GM23338 (cell line): Measurements from ENCODE around the gene ULBP2. TPM values are rescaled to one million over a fixed set of nuclear protein-coding genes. Genes with fewer than 3 reads are reported as not detected.

Experiments
- ATAC-seq: fragments of 200-7000 bp; cut with Tn5 transposase; 3 replicates; pipeline ENCODE4 v1.9.1; 2020
- DNase-seq: peaks from one replicate; pipeline ENCODE4 v3.0.0-alpha.2; 2015; ENCODE audit warnings: low spot score
- H2AFZ ChIP-seq: fragments of 200-600 bp; sonication (generic); 2 replicates; pipeline ENCODE4 v1.8.0; 2016; ENCODE audit warnings: antibody characterized with exemption, mild to moderate bottlenecking, moderate library complexity
- H3F3A ChIP-seq: fragments of 200-600 bp; sonication (generic); replicated peaks from 2 replicates; pipeline ENCODE4 v1.8.0; 2017; ENCODE audit warnings: antibody characterized with exemption, mixed run types, low read depth
- H3K27ac ChIP-seq: fragments of 200-600 bp; sonication (generic); 2 replicates; pipeline ENCODE4 v1.6.1; 2016; ENCODE audit warnings: low read depth
- H3K27me3 ChIP-seq: fragments of 200-600 bp; sonication (generic); 2 replicates; pipeline ENCODE4 v1.8.0; 2016; ENCODE audit warnings: mild to moderate bottlenecking, mixed run types, moderate library complexity; ENCODE audit not compliant: insufficient read depth
- H3K36me3 ChIP-seq: fragments of 200-600 bp; sonication (generic); 2 replicates; pipeline ENCODE4 v1.8.0; 2016; ENCODE audit warnings: mild to moderate bottlenecking; ENCODE audit not compliant: insufficient read depth
- H3K4me1 ChIP-seq: fragments of 200-600 bp; sonication (generic); 2 replicates; pipeline ENCODE4 v1.8.0; 2016; ENCODE audit warnings: mild to moderate bottlenecking, moderate library complexity; ENCODE audit not compliant: insufficient read depth
- H3K4me2 ChIP-seq: fragments of 200-600 bp; sonication (generic); 2 replicates; pipeline ENCODE4 v1.7.1; 2017; ENCODE audit warnings: mixed run types
- H3K4me3 ChIP-seq: fragments of 200-600 bp; sonication (generic); 2 replicates; pipeline ENCODE4 v1.6.1; 2016; ENCODE audit warnings: mixed run types
- H3K79me2 ChIP-seq: fragments of 200-600 bp; sonication (generic); replicated peaks from 2 replicates; pipeline ENCODE4 v1.8.0; 2017; ENCODE audit warnings: mild to moderate bottlenecking; ENCODE audit not compliant: insufficient read depth
- H3K9me2 ChIP-seq: fragments of 200-600 bp; sonication (generic); 2 replicates; pipeline ENCODE4 v1.8.0; 2017; ENCODE audit not compliant: insufficient read depth
- H4K20me1 ChIP-seq: fragments of 200-600 bp; sonication (generic); replicated peaks from 2 replicates; pipeline ENCODE4 v1.8.0; 2017; ENCODE audit warnings: mild to moderate bottlenecking; ENCODE audit not compliant: insufficient read depth
- H3K27ac Mint-ChIP-seq: 2 replicates; pipeline ENCODE4 v1.8.0; 2020; ENCODE audit warnings: inconsistent platforms, mild to moderate bottlenecking, moderate library complexity, mixed read lengths
- H3K27me3 Mint-ChIP-seq: 3 replicates; pipeline ENCODE4 v1.8.0; 2022; ENCODE audit warnings: low read depth, mild to moderate bottlenecking, moderate library complexity, mixed read lengths, inconsistent platforms; ENCODE audit not compliant: insufficient read depth, poor library complexity
- H3K36me3 Mint-ChIP-seq: 3 replicates; pipeline ENCODE4 v1.8.0; 2021; ENCODE audit warnings: low read depth, mild to moderate bottlenecking, inconsistent platforms, moderate library complexity, mixed read lengths
- H3K4me1 Mint-ChIP-seq: 3 replicates; pipeline ENCODE4 v1.8.0; 2020; ENCODE audit warnings: mild to moderate bottlenecking, inconsistent platforms, mixed read lengths
- H3K4me3 Mint-ChIP-seq: 3 replicates; pipeline ENCODE4 v1.8.0; 2021; ENCODE audit warnings: moderate library complexity, mild to moderate bottlenecking, inconsistent platforms, mixed read lengths
- H3K9me3 Mint-ChIP-seq: 3 replicates; pipeline ENCODE4 v1.8.0; 2020; ENCODE audit warnings: moderate library complexity, mild to moderate bottlenecking, inconsistent platforms, mixed read lengths
- CREB1 ChIP-seq: fragments of 250-450 bp; sonication (Bioruptor Pico); IDR thresholded peaks from 2 replicates; pipeline ENCODE4 v1.5.0; 2020; ENCODE audit warnings: low read depth, mild to moderate bottlenecking, moderate library complexity
- EZH2phosphoT487 ChIP-seq: fragments of 200-600 bp; sonication (generic); IDR thresholded peaks from one replicate; pipeline ENCODE4 v1.8.1; 2018; ENCODE audit warnings: antibody characterized with exemption; ENCODE audit not compliant: unreplicated experiment
- JUNB ChIP-seq: IDR thresholded peaks from one replicate; pipeline ENCODE4 v1.6.1; 2016; ENCODE audit warnings: antibody characterized with exemption; ENCODE audit not compliant: unreplicated experiment
- NANOG ChIP-seq: IDR thresholded peaks from 2 replicates; pipeline ENCODE4 v1.6.1; 2016; ENCODE audit warnings: antibody characterized with exemption, borderline replicate concordance
- POLR2AphosphoS5 ChIP-seq: IDR thresholded peaks from 2 replicates; pipeline ENCODE4 v1.6.1; 2016; ENCODE audit warnings: antibody characterized with exemption, low read depth
- STAT1 ChIP-seq: IDR thresholded peaks from one replicate; pipeline ENCODE4 v1.6.1; 2016; ENCODE audit warnings: antibody characterized with exemption; ENCODE audit not compliant: unreplicated experiment
- ZNF114 ChIP-seq: fragments of 250-450 bp; sonication (Bioruptor Pico); IDR thresholded peaks from 2 replicates; pipeline ENCODE4 v1.5.0; 2020; ENCODE audit warnings: mild to moderate bottlenecking, moderate library complexity
- ZNF331 ChIP-seq: fragments of 250-450 bp; sonication (Bioruptor Pico); IDR thresholded peaks from 2 replicates; pipeline ENCODE4 v1.5.0; 2020; ENCODE audit warnings: low read depth, mild to moderate bottlenecking, moderate library complexity
- ZNF462 ChIP-seq: fragments of 250-450 bp; sonication (Bioruptor Pico); IDR thresholded peaks from 2 replicates; pipeline ENCODE4 v1.5.0; 2020; ENCODE audit warnings: mild to moderate bottlenecking, moderate library complexity
- polyA plus RNA-seq: library from polyadenylated mRNA; unstranded; fragments of >200 nt; fragmentation: Nextera tagmentation; extraction: Ambion mirVana; gene quantifications from 2 replicates; pipeline ENCODE4 v1.2.1, GENCODE V29; 2016
- total RNA-seq: library from RNA; depleted of rRNA; stranded (reverse); fragments of >200 nt; shearing (Covaris generic); gene quantifications from 2 replicates; pipeline ENCODE4 v1.2.3, GENCODE V29; 2014
- TF ChIP-seq, protein P1 (sequence below): IDR thresholded peaks from one replicate; pipeline ENCODE4 v1.6.1; 2018; ENCODE audit warnings: antibody characterized with exemption; ENCODE audit not compliant: unreplicated experiment
- TF ChIP-seq, protein P2 (sequence below): IDR thresholded peaks from 2 replicates; pipeline ENCODE4 v1.6.1; 2016; ENCODE audit warnings: antibody characterized with exemption

The ULBP2 gene
- total and polyA plus RNA-seq, 2 experiments from 2014 or later, result not detected

- TF ChIP-seq, protein P1, sequence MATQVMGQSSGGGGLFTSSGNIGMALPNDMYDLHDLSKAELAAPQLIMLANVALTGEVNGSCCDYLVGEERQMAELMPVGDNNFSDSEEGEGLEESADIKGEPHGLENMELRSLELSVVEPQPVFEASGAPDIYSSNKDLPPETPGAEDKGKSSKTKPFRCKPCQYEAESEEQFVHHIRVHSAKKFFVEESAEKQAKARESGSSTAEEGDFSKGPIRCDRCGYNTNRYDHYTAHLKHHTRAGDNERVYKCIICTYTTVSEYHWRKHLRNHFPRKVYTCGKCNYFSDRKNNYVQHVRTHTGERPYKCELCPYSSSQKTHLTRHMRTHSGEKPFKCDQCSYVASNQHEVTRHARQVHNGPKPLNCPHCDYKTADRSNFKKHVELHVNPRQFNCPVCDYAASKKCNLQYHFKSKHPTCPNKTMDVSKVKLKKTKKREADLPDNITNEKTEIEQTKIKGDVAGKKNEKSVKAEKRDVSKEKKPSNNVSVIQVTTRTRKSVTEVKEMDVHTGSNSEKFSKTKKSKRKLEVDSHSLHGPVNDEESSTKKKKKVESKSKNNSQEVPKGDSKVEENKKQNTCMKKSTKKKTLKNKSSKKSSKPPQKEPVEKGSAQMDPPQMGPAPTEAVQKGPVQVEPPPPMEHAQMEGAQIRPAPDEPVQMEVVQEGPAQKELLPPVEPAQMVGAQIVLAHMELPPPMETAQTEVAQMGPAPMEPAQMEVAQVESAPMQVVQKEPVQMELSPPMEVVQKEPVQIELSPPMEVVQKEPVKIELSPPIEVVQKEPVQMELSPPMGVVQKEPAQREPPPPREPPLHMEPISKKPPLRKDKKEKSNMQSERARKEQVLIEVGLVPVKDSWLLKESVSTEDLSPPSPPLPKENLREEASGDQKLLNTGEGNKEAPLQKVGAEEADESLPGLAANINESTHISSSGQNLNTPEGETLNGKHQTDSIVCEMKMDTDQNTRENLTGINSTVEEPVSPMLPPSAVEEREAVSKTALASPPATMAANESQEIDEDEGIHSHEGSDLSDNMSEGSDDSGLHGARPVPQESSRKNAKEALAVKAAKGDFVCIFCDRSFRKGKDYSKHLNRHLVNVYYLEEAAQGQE, result no peak
- TF ChIP-seq, protein P2, sequence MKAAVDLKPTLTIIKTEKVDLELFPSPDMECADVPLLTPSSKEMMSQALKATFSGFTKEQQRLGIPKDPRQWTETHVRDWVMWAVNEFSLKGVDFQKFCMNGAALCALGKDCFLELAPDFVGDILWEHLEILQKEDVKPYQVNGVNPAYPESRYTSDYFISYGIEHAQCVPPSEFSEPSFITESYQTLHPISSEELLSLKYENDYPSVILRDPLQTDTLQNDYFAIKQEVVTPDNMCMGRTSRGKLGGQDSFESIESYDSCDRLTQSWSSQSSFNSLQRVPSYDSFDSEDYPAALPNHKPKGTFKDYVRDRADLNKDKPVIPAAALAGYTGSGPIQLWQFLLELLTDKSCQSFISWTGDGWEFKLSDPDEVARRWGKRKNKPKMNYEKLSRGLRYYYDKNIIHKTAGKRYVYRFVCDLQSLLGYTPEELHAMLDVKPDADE, result no peak
- TF ChIP-seq JUNB (no peak), ZNF331 (no peak)
These were observed 46.0 kb upstream of the ULBP2 start (continued) for GRCh38 chr6:149895833-149896271.

GRCh38 chr6:149896491-149896890, 45.3 kb upstream of the ULBP2 start:
- H3K36me3 ChIP-seq, result no peaks in the 10 kb centered on the region
- H3K4me1 ChIP-seq, result no peaks in the 10 kb centered on the region; the same call in 1 of the 2 replicates
- Mint-ChIP-seq H3K36me3 (no peaks in the 10 kb centered on the region), H3K4me1 (peaks cover 11% of the 10 kb centered on the region; the same call in 2 of the 3 replicates), H3K4me3 (no peak overlapping the region), H3K27me3 (peaks cover 19% of the 10 kb centered on the region), H3K27ac (no peak overlapping the region), H3K9me3 (no peaks in the 10 kb centered on the region; the same call in 2 of the 3 replicates)
- H3K27me3 ChIP-seq, result no peaks in the 10 kb centered on the region
- H3F3A ChIP-seq, result no peaks in the 10 kb centered on the region
- H3K79me2 ChIP-seq, result no peaks in the 10 kb centered on the region
- no peak for ATAC-seq
- no peaks in the 10 kb centered on the region; the same call in 1 of the 2 replicates for H4K20me1 ChIP-seq
- no peak overlapping the region for H3K4me3 ChIP-seq
- no peak overlapping the region for H2AFZ ChIP-seq
- no peaks in the 10 kb centered on the region for H3K9me2 ChIP-seq
- H3K27ac ChIP-seq, result no peak overlapping the region
- DNase-seq, result no peak
- no peak overlapping the region for H3K4me2 ChIP-seq
- TF ChIP-seq EZH2phosphoT487 (no peak), JUNB (no peak), ZNF114 (CRISPR knock-in tag) (no peak), POLR2AphosphoS5 (no peak), STAT1 (no peak), ZNF331 (no peak), CREB1 (CRISPR knock-in tag) (no peak), ZNF462 (CRISPR knock-in tag) (no peak), NANOG (no peak)
- TF ChIP-seq, protein P1, result no peak
